Fibroblast of skin of scalp (primary cell): ENCODE data around the gene ZC3H12C.
"Not testable (repeated sequence)": the region's sequence is repeated elsewhere in the genome, so short reads cannot be mapped to it uniquely, and the experiment has no call there.

ENCODE experiments used
- DNase-seq: peaks from one replicate; pipeline ENCODE4 v3.0.0-alpha.2; 2013

ZC3H12C gene

DNA sequence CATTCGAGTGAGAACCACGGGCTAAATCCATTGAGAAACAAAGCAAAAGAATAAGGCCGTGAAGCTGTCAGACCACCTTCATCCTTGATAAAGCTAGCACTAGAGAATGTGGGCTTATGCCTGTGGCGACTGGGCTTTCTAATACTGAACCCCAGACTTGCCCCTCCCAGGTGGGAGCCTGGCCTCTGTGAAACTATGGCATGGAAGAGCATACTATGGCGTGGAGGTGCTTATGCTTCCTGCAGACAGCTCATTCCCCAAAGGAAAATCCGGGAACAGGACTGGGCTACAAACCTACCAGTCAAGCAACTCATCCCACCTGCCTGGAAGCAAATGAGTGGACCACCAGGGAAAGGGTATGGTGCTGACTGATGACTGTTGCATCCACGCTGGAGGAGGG lies 92.4 kb downstream of the ZC3H12C start:
- DNase-seq = no peak

- DNase-seq = no peak
Measured at GRCh38 chr11:110186456-110186855, 93.3 kb downstream of the ZC3H12C start.

- DNase-seq = no peak
Measured at GRCh38 chr11:110186867-110187266, 93.7 kb downstream of the ZC3H12C start.

DNA sequence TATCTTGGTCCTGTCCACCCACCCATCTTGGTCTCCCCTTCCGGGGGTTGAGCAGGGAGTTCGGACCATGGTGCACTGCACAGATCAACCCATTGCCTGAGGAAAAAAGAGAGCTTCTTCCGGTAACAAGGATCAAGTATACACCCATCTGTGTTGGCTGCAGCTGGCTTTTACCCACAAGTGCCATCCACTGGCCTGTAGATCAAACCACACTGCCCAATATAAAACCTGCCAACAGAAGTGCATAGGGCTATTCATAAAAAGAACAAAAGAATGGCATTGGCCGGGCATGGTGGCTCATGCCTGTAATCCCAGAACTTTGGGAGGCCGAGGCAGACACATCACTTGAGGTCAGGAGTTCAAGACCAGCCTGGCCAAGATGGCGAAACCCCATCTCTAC lies 94.5 kb downstream of the ZC3H12C start:
- no peak for DNase-seq

GRCh38 chr11:110190885-110191284 lies 97.7 kb downstream of the ZC3H12C start:
- no peak for DNase-seq

GRCh38 chr11:110192604-110193282 lies 99.6 kb downstream of the ZC3H12C start:
- not testable (repeated sequence) for DNase-seq

DNA sequence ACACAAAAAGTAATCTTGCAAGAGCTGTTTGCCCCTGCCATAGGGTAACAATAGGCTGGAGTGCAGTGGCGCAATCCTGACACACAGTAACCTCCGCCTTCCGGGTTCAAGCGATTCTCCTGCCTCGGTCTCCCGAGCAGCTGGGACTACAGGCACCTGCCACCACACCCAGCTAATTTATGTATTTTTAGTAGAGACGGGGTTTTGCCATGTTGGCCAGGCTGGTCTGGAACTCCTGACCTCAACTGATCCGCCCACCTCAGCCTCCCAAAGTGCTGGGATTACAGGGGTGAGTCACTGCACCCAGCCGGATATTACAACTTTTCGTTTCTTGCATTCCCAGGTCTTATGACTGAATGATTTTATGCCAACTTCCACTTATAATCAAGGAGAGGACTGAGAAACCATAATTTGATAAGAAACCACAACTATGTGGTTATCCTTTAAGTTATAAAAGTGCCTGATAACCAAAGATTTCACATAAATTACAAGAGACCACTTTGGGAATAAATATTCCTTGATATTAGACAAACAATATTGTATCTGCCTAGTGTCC lies 101.1 kb downstream of the ZC3H12C start:
- DNase-seq = peak; percentile 29

- peak; percentile 60 for DNase-seq
Measured at GRCh38 chr11:110196241-110196754, 103.1 kb downstream of the ZC3H12C start.

- DNase-seq = no peak
Measured at GRCh38 chr11:110196884-110197420, 103.8 kb downstream of the ZC3H12C start.

- no peak for DNase-seq
Measured at GRCh38 chr11:110198031-110198729, 105.0 kb downstream of the ZC3H12C start.

GRCh38 chr11:110199184-110199981 lies 106.2 kb downstream of the ZC3H12C start:
- no peak for DNase-seq

- no peak for DNase-seq
Measured at GRCh38 chr11:110200241-110200640, 107.0 kb downstream of the ZC3H12C start.

DNA sequence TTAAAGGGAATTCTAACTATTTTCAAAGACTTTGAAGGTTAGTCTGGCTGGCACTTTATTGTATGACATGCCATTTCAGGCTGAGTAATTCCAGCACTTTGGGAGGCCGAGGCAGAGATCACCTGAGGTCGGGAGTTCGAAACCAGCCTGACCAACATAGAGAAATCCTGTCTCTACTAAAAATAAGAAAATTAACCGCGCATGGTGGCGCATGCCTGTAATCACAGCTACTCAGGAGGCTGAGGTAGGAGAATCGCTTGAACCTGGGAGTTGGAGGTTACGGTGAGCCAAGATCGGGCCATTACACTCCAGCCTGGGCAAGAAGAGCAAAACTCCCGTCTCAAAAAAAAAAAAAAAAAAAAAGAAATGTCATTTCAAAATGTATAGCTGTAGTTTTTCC lies 107.6 kb downstream of the ZC3H12C start:
- DNase-seq = no peak

DNA sequence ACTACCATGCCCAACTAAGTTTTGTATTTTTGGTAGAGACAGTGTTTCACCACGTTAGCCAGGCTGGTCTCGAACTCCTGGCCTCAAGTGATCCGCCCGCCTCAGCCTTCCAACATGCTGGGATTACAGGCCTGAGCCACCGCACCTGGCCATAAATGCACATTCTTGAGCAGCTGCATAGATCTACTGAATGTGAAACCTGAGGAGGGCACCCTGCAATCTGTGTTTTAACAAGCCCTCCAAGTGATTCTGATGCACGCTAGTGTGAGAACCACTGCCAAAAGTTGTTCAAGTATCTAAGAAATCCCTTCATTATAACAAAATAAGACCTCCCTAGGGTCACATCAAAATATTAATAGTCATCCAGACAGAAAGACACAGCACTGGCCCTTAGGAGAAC lies 113.9 kb downstream of the ZC3H12C start:
- DNase-seq = no peak

DNA sequence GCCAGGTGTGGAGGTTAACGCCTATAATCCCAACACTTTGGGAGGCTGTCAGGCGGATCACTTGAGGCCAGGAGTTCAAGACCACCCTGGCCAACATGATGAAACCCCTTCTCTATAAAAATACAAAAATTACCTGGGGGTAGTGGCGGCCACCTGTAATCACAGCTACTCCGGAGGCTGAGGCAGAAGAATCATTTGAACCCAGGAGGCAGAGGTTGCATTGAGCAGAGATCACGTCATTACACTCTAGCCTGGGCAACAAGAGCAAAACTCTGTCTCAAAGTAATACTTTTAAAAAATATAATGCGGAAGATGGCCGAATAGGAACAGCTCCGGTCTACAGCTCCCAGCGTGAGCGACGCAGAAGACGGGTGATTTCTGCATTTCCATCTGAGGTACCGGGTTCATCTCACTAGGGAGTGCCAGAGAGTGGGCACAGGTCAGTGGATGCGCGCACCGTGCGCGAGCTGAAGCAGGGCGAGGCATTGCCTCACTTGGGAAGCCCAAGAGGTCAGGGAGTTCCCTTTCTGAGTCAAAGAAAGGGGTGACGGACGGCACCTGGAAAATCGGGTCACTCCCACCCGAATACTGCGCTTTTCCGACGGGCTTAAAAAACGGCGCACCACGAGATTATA lies 115.6 kb downstream of the ZC3H12C start:
- DNase-seq = not testable (repeated sequence)

DNA sequence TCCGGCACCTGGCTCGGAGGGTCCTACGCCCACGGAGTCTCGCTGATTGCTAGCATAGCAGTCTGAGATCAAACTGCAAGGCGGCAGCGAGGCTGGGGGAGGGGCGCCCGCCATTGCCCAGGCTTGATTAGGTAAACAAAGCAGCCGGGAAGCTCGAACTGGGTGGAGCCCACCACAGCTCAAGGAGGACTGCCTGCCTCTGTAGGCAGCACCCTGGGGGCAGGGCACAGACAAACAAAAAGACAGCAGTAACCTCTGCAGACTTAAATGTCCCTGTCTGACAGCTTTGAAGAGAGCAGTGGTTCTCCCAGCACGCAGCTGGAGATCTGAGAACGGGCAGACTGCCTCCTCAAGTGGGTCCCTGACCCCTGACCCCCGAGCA lies 116.1 kb downstream of the ZC3H12C start:
- not testable (repeated sequence) for DNase-seq

DNA sequence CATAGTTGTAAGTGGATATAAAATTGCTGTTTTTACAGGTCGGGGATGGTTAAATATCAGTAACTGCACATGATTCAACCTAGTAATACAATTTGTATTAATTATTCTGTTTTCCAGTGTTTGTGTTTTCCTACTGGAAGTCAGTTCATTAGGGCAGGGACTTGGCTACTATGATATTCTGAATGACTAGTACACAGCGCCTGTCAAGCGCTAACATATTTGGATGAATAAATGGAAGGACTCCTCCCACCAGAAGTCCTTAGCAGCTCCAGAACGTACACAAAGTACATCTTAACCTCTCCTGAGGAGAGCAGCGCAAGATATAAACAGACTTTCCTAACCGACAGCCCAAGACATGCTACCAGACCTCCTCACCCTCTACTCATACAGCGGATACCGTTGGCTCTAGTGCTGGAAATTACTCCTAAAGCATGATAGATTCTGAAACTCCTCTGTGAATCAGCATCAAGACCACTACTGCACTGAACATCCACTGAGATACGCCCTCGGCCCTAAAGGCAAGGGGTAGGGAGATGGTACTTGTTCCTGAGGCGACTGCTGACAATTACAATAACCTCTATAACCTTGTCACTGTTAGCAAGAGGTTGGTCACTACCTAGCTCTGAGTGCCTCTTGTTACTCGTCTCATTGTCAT lies 124.2 kb downstream of the ZC3H12C start:
- DNase-seq = no peak

- no peak for DNase-seq
Measured at GRCh38 chr11:110217936-110218335, 124.7 kb downstream of the ZC3H12C start.

GRCh38 chr11:110219006-110219785 lies 126.0 kb downstream of the ZC3H12C start:
- peak; percentile 28 for DNase-seq
